ENCODE measurements around the gene GFRA1. TPM values are rescaled to one million over a fixed set of nuclear protein-coding genes. Genes with fewer than 3 reads are reported as not detected.

The GFRA1 gene
- total and polyA plus RNA-seq, 7 donors, result under 0.01 to 115 (median 38.9) TPM

DNA sequence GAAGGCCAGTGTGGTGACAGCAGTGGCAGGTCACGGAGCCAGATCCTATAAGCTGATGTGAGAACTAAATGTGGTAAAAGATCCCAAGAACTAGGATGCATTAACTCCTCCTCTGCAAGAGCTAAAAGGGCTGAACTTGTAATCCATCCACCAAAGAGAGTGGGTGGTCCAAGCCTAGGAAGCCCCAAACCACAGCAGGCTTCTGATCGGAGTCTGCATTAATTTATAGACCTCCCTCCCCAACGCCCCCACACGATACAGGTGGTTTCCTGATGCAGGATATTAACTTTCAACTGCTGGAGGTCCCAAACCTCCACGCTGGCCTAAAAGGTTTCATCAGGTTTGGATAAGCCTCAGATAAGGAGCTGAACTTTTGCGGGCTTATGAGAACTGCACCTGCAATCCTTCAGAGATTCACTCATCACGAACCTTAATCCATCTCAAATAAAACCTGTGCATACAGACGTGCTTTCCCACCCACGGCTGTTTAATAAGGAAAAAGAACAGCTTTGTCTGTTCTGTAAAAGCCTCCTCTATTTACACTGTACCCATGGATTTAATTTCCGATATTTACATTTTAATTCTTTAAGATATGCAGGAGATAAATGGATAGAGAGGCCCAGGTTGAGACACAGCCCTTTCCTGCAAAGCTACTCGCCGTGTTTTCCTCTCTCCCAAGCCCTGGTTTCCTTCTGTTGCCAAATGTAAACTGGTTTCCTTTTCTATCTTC lies 74.9 kb downstream of the GFRA1 start:
- no peak for TF ChIP-seq POLR2A (IDR thresholded peaks at IDR 0.05)
- TF ChIP-seq EP300 (IDR thresholded peaks at IDR 0.05), result no peak
- no peak for TF ChIP-seq POLR2AphosphoS5 (IDR thresholded peaks at IDR 0.05)
- TF ChIP-seq, protein P1, sequence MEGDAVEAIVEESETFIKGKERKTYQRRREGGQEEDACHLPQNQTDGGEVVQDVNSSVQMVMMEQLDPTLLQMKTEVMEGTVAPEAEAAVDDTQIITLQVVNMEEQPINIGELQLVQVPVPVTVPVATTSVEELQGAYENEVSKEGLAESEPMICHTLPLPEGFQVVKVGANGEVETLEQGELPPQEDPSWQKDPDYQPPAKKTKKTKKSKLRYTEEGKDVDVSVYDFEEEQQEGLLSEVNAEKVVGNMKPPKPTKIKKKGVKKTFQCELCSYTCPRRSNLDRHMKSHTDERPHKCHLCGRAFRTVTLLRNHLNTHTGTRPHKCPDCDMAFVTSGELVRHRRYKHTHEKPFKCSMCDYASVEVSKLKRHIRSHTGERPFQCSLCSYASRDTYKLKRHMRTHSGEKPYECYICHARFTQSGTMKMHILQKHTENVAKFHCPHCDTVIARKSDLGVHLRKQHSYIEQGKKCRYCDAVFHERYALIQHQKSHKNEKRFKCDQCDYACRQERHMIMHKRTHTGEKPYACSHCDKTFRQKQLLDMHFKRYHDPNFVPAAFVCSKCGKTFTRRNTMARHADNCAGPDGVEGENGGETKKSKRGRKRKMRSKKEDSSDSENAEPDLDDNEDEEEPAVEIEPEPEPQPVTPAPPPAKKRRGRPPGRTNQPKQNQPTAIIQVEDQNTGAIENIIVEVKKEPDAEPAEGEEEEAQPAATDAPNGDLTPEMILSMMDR (IDR thresholded peaks at IDR 0.05), result no peak
- Histone ChIP-seq H3K4me3 (no peak overlapping the region), H3K27ac (no peak overlapping the region), H3K9me3 (peaks cover 0 to 8% (median 0%) of the 10 kb centered on the region in 4 donors), H3K27me3 (no peaks in the 10 kb centered on the region), H3K36me3 (no peaks in the 10 kb centered on the region), H3K4me1 (no peaks in the 10 kb centered on the region)
- intact Hi-C loops (cut with DNase I), result no loop called here
- WGBS, 2 donors, result 76 to 77% methylated on average over 12 of the region's 12 CpGs
- DNase-seq, result no peak

DNA sequence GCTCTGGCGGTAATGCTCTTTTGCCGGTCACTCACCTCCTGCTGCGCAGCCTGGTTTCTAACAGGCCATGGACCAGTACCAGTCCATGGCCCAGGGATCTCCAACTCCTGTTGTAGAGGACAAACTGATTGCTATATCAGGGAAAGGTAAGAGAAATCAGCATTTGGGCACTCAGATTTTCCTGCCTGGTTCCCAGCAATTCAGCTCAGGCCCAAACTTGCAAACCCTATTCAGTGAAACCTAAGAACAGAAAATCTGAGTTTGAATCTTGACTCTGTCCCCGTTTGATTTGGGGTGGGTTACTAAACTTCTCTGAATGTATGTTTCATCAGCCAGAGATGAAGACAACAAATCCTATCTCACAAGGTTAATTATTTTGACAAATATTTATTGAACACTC lies 77.4 kb downstream of the GFRA1 start:
- DNase-seq, result no peak
- Histone ChIP-seq H3K4me1 (no peaks in the 10 kb centered on the region), H3K4me3 (no peak overlapping the region), H3K9me3 (peaks cover 0 to 8% (median 0%) of the 10 kb centered on the region in 4 donors), H3K27ac (no peak overlapping the region), H3K27me3 (no peaks in the 10 kb centered on the region), H3K36me3 (no peaks in the 10 kb centered on the region)
- TF ChIP-seq EP300 (IDR thresholded peaks at IDR 0.05) (no peak), POLR2A (IDR thresholded peaks at IDR 0.05) (no peak), POLR2AphosphoS5 (IDR thresholded peaks at IDR 0.05) (no peak)
- TF ChIP-seq, protein P1 (IDR thresholded peaks at IDR 0.05), result no peak
- WGBS, 2 donors, result 94 to 95% methylated on average over 4 of the region's 4 CpGs
- intact Hi-C loops (cut with DNase I), result no loop called here

DNA sequence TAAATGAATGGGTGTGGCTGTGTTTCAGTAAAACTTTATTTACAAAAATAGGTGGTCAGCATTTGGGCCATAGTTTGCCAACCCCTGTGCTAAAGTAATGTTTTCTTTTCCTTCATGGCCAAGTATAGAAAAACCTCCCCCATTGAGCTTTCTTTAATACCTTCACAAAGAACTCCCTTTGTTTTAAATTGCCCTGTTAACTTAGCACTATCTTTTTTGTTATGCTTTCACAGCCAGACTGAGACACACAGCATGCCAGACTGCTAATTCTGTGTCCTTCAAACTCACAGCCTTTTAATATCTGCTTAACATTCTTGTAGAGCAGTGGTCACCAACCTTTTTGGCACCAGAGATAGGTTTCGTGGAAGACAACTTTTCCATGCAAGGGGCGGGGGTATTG lies 78.0 kb downstream of the GFRA1 start:
- Histone ChIP-seq H3K9me3 (peaks cover 0 to 8% (median 0%) of the 10 kb centered on the region in 4 donors), H3K4me1 (no peaks in the 10 kb centered on the region), H3K27me3 (no peaks in the 10 kb centered on the region), H3K4me3 (no peak overlapping the region), H3K36me3 (no peaks in the 10 kb centered on the region), H3K27ac (no peak overlapping the region)
- DNase-seq, result no peak
- WGBS, 2 donors, result 76 to 96% methylated on average over 2 of the region's 2 CpGs
- TF ChIP-seq EP300 (IDR thresholded peaks at IDR 0.05), result no peak
- no peak for TF ChIP-seq POLR2A (IDR thresholded peaks at IDR 0.05)
- intact Hi-C loops (cut with DNase I), result no loop called here

DNA sequence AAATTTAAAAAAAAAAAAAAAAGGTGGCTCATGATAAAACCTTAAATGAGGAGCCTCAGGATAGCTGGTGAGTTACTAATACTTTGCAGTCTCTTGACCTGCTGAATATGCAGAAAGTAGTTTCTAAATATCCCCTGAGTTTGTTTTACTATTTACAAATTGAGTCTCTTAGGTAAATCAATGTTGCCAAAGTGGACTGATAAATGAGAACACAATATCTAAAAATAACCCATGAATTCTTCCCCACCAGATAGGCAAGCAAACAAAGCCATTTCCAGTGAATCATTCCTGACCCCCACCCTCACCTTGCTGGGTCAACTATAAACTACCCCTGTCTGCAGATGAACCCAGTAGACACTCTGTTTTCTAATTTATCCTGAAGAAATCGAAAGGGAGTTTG lies 78.9 kb downstream of the GFRA1 start:
- H3K36me3 ChIP-seq, result no peaks in the 10 kb centered on the region
- 80 to 90% methylated on average over 1 of the region's 1 CpG for WGBS, 2 donors

DNA sequence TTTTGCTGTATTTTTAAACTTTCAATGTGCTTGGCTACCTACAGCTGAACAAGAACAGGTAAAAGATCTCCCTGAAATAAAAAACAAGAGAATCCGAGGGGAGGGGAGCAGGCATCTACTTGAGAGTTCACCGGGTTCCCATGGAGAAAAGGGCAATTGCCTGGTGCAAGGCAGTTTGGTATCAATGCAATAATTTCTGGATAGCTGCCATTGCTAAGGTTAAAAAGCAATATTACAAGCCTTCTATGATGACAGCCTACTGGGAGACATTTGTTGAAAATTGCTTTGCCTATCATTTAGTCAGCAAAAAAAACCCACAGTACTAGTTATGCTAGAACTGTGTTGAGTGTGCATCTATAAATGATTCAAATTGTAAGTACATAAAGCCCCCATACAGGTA lies 82.1 kb downstream of the GFRA1 start:
- H3K9me3 ChIP-seq, result peaks cover 0 to 8% (median 0%) of the 10 kb centered on the region in 4 donors
- 74 to 93% methylated on average over 2 of the region's 2 CpGs for WGBS, 2 donors

More for the DNA sequence above, 78.9 kb downstream of the GFRA1 start:
- H3K9me3 ChIP-seq, result peaks cover 0 to 8% (median 0%) of the 10 kb centered on the region in 4 donors
- no peak for DNase-seq
- H3K27me3 ChIP-seq, result no peaks in the 10 kb centered on the region
- no peak overlapping the region for H3K27ac ChIP-seq
- H3K4me1 ChIP-seq, result no peaks in the 10 kb centered on the region
- intact Hi-C loops (cut with DNase I), result no loop called here
- H3K4me3 ChIP-seq, result no peak overlapping the region
- TF ChIP-seq POLR2A (IDR thresholded peaks at IDR 0.05) (no peak), POLR2AphosphoS5 (IDR thresholded peaks at IDR 0.05) (no peak), EP300 (IDR thresholded peaks at IDR 0.05) (no peak)
- TF ChIP-seq, protein P1 (IDR thresholded peaks at IDR 0.05), result no peak

More for the DNA sequence above, 82.1 kb downstream of the GFRA1 start:
- intact Hi-C loops (cut with DNase I), result no loop called here
- no peak overlapping the region for H3K27ac ChIP-seq
- H3K4me1 ChIP-seq, result no peaks in the 10 kb centered on the region
- TF ChIP-seq POLR2A (IDR thresholded peaks at IDR 0.05), result no peak
- no peaks in the 10 kb centered on the region for H3K27me3 ChIP-seq
- H3K4me3 ChIP-seq, result no peak overlapping the region
- no peaks in the 10 kb centered on the region for H3K36me3 ChIP-seq
- no peak for DNase-seq
